ENCODE data around the gene PTGER4. TPM values are rescaled to one million over a fixed set of nuclear protein-coding genes. Genes with fewer than 3 reads are reported as not detected.

The PTGER4 gene
- polyA plus RNA-seq, 1 donor, result 5.3 TPM

Other genes starting within 250 kb of the PTGER4 start
- 18.8 TPM for gene TTC33, start 76.0 kb downstream of the PTGER4 start, polyA plus RNA-seq (ENCODE audit: insufficient read length)
- gene PRKAA1, start 118.5 kb downstream of the PTGER4 start, polyA plus RNA-seq (ENCODE audit: insufficient read length), result 28.6 TPM
- gene RPL37, start 155.3 kb downstream of the PTGER4 start, polyA plus RNA-seq (ENCODE audit: insufficient read length), result 2,598 TPM
- 1.8 TPM for gene CARD6, start 161.5 kb downstream of the PTGER4 start, polyA plus RNA-seq (ENCODE audit: insufficient read length)
- 4.0 TPM for gene C7, start 229.6 kb downstream of the PTGER4 start, polyA plus RNA-seq (ENCODE audit: insufficient read length)